Endothelial cell of umbilical vein (primary cell): ENCODE results near the gene SUMF1. TPM values are rescaled to one million over a fixed set of nuclear protein-coding genes. Genes with fewer than 3 reads are reported as not detected.

Experiments
- BruUV-seq: library from RNA; stranded (reverse); fragments of 400-500 nt; replicated peaks from 2 replicates; lab custom pipeline; 2021; lab: Mats Ljungman, UMichigan
- CTCF ChIA-PET: fragments of 300-600, 350-600 bp; sonication (Branson Sonifier 250); formaldehyde crosslinking; loops from one replicate; lab custom pipeline; 2021; ENCODE audit warnings: antibody characterized with exemption, inconsistent platforms; lab: Charles Lee
- POLR2A ChIA-PET: fragments of 300-600, 350-600 bp; sonication (Branson Sonifier 250); formaldehyde crosslinking; loops from one replicate; lab custom pipeline; 2021; ENCODE audit warnings: antibody characterized with exemption, inconsistent platforms; lab: Charles Lee
- DNase-seq: peaks from one replicate; pipeline ENCODE4 v3.0.0-alpha.2; 2011; ENCODE audit warnings: low read depth, low spot score
- FAIRE-seq: peaks from 2 replicates; lab custom pipeline; 2011; peaks lifted over from hg19 to GRCh38; lab: Jason Lieb, UNC
- H2AFZ ChIP-seq: 2 replicates; pipeline ENCODE4 v1.6.0; 2012; ENCODE audit warnings: low read depth, low read length, control low read depth, inconsistent platforms
- H3K27ac ChIP-seq: 2 replicates; pipeline ENCODE4 v1.5.1; 2011; ENCODE audit warnings: low read depth, mild to moderate bottlenecking, control low read depth, low read length, moderate library complexity; ENCODE audit not compliant: insufficient read depth
- H3K27me3 ChIP-seq, 2 experiments: 2 replicates each; pipeline versions ENCODE4 v1.6.0 to v1.6.1; 2011; ENCODE audit warnings: low read length in 2 of 2, mixed read lengths in 1 of 2; ENCODE audit not compliant: control insufficient read depth in 2 of 2, insufficient read depth in 2 of 2
- H3K36me3 ChIP-seq, 2 experiments: 2 replicates in 1 of 2; 3 replicates in 1 of 2; pipeline ENCODE4 v1.5.1; 2011; ENCODE audit warnings: low read length in 2 of 2, mild to moderate bottlenecking in 1 of 2, moderate library complexity in 1 of 2; ENCODE audit not compliant: control insufficient read depth in 2 of 2, insufficient read depth in 2 of 2; ENCODE audit errors: extremely low read depth in 1 of 2
- H3K4me1 ChIP-seq: 3 replicates; pipeline ENCODE4 v1.5.1; 2011; ENCODE audit warnings: mild to moderate bottlenecking, low read length; ENCODE audit not compliant: control insufficient read depth, insufficient read depth; ENCODE audit errors: extremely low read depth
- H3K4me2 ChIP-seq: 2 replicates; pipeline ENCODE4 v1.6.1; 2011; ENCODE audit warnings: low read length, control low read depth, mixed read lengths; ENCODE audit not compliant: insufficient read depth
- H3K4me3 ChIP-seq, 3 experiments: fragments of 200-600 bp in 1 of 3; sonication (generic), shearing (Covaris generic) in 1 of 3; replicated peaks in 1 of 3; 2 replicates each; pipeline ENCODE4 v1.5.1; 2011 to 2016; ENCODE audit warnings: control low read depth in 3 of 3, low read length in 3 of 3, mild to moderate bottlenecking in 2 of 3, inconsistent platforms in 1 of 3, low read depth in 1 of 3, moderate library complexity in 1 of 3; ENCODE audit not compliant: insufficient read depth in 1 of 3
- H3K79me2 ChIP-seq: 2 replicates; pipeline ENCODE4 v1.6.0; 2012; ENCODE audit warnings: low read length, inconsistent platforms; ENCODE audit not compliant: control insufficient read depth, insufficient read depth
- H3K9ac ChIP-seq: replicated peaks from 2 replicates; pipeline ENCODE3; 2011; ENCODE audit warnings: low read length, control low read depth; ENCODE audit not compliant: insufficient read depth; ENCODE audit errors: extremely low read depth
- H3K9me1 ChIP-seq: replicated peaks from 3 replicates; pipeline ENCODE4 v1.6.0; 2011; ENCODE audit warnings: mild to moderate bottlenecking, low read length; ENCODE audit not compliant: control insufficient read depth, insufficient read depth; ENCODE audit errors: extremely low read depth
- H3K9me3 ChIP-seq: replicated peaks from 2 replicates; pipeline ENCODE4 v1.5.1; 2012; ENCODE audit warnings: low read length, inconsistent platforms; ENCODE audit not compliant: control insufficient read depth, insufficient read depth
- H4K20me1 ChIP-seq: replicated peaks from 2 replicates; pipeline ENCODE3; 2011; ENCODE audit warnings: mild to moderate bottlenecking, low read length; ENCODE audit not compliant: control insufficient read depth, insufficient read depth; ENCODE audit errors: extremely low read depth
- CTCF ChIP-seq, 2 donors: IDR thresholded peaks; 1 replicate in 1 of 2; 2 replicates in 1 of 2; pipeline ENCODE4 v1.5.1; 2011; ENCODE audit warnings: low read length in 2 of 2, mild to moderate bottlenecking in 2 of 2, moderate library complexity in 2 of 2, control low read depth in 1 of 2, inconsistent platforms in 1 of 2, low read depth in 1 of 2; ENCODE audit not compliant: insufficient read depth in 1 of 2; ENCODE audit errors: extremely low read depth in 1 of 2
- EZH2 ChIP-seq: IDR thresholded peaks from 2 replicates; pipeline ENCODE4 v1.6.1; 2012; ENCODE audit warnings: borderline replicate concordance, low read depth, mild to moderate bottlenecking, moderate library complexity, low read length, inconsistent platforms; ENCODE audit not compliant: severe bottlenecking
- FOS ChIP-seq: IDR thresholded peaks from 2 replicates; pipeline ENCODE4 v1.6.1; 2011; ENCODE audit warnings: mild to moderate bottlenecking, low read length, moderate library complexity, borderline replicate concordance; ENCODE audit not compliant: insufficient read depth
- GATA2 ChIP-seq: IDR thresholded peaks from 2 replicates; pipeline ENCODE4 v1.7.0; 2011; ENCODE audit warnings: low read depth, mild to moderate bottlenecking, moderate library complexity, mixed read lengths, low read length; ENCODE audit not compliant: insufficient read length, insufficient read depth
- MAX ChIP-seq: IDR thresholded peaks from 2 replicates; pipeline ENCODE4 v1.6.1; 2011; ENCODE audit not compliant: insufficient read depth, insufficient read length
- MYC ChIP-seq: IDR thresholded peaks from one replicate; pipeline ENCODE4 v1.6.1; 2011; ENCODE audit warnings: mild to moderate bottlenecking, low read depth, low read length
- POLR2A ChIP-seq: IDR thresholded peaks from 2 replicates; pipeline ENCODE4 v1.6.1; 2012; ENCODE audit warnings: low read depth, mild to moderate bottlenecking, control low read depth, low read length
- POLR2AphosphoS5 ChIP-seq: IDR thresholded peaks from 2 replicates; pipeline ENCODE4 v1.6.1; 2012; ENCODE audit warnings: low read depth, mild to moderate bottlenecking, control low read depth, low read length, moderate library complexity; ENCODE audit not compliant: insufficient read depth
- dilution Hi-C: fragments of 300-500 bp; cut with MboI; formaldehyde crosslinking; loops from one replicate; pipeline ENCODE4 v1.15.0; 2019; ENCODE audit warnings: low sequenced_read_pairs; ENCODE audit not compliant: extremely low pct_ligation_motif_present
- intact Hi-C: fragments of 100-400 bp; cut with micrococcal nuclease; formaldehyde crosslinking; loops from one replicate; pipeline ENCODE4 v1.10.0; 2022
- polyA plus RNA-seq, 4 experiments: library from polyadenylated mRNA; depleted of rRNA in 3 of 4; stranded (reverse) in 3 of 4; unstranded in 1 of 4; fragments of >200 nt; gene quantifications; 2 replicates each; pipeline versions ENCODE4 v1.2.1 to v1.2.3, GENCODE V29; 2011 to 2012; ENCODE audit warnings: missing spikeins in 1 of 4
- total RNA-seq: library from RNA; stranded (reverse); gene quantifications from 2 replicates; pipeline ENCODE4 v1.2.3, GENCODE V29; 2021

The SUMF1 gene
- total and polyA plus RNA-seq, 2 donors (not counting 3 experiments of a cell fraction or from before 2014, with no cell fraction given): 31.5 to 46.8 TPM

- H3K4me1 ChIP-seq: peaks cover 22% of the 10 kb centered on the region
- BruUV-seq: no TSS peak
- no peak for TF ChIP-seq FOS
- no peak for TF ChIP-seq MAX
- TF ChIP-seq MYC: no peak
- TF ChIP-seq CTCF (IDR thresholded peaks at IDR 0.05; ENCODE audit: extremely low read depth in 1 of 2, insufficient read depth in 1 of 2, low read depth in 1 of 2, low read length in 2 of 2): no peak
- TF ChIP-seq POLR2A: no peak
- no peak for TF ChIP-seq EZH2
- TF ChIP-seq GATA2: no peak
- TF ChIP-seq POLR2AphosphoS5: no peak
- H3K4me2 ChIP-seq: no peak overlapping the region
- dilution Hi-C loops: no loop called here
- no peaks in the 10 kb centered on the region for H3K9me3 ChIP-seq
- FAIRE-seq (no peak), DNase-seq (peak; percentile 5)
- H3K9ac ChIP-seq: no peak overlapping the region
- intact Hi-C loops: no loop called here
- no peaks in the 10 kb centered on the region for H3K9me1 ChIP-seq
- H3K4me3 ChIP-seq: no peak overlapping the region
- no peaks in the 10 kb centered on the region for H3K79me2 ChIP-seq
- no peaks in the 10 kb centered on the region for H4K20me1 ChIP-seq
- H2AFZ ChIP-seq: no peak overlapping the region
- ChIA-PET CTCF (no interaction called here), POLR2A (no interaction called here)
- no peaks in the 10 kb centered on the region for H3K36me3 ChIP-seq
- no peak overlapping the region for H3K27ac ChIP-seq
- H3K27me3 ChIP-seq: no peaks in the 10 kb centered on the region
Measured at GRCh38 chr3:4476496-4476895, 9.4 kb upstream of the SUMF1 start.
